K562 (cell line): ENCODE measurements around the gene DALRD3. TPM values are rescaled to one million over a fixed set of nuclear protein-coding genes. Genes with fewer than 3 reads are reported as not detected.

Source experiments
- CBFB ChIP-seq: sonication (generic); formaldehyde crosslinking; IDR thresholded peaks from 2 replicates; pipeline ENCODE4 v1.4.0; 2020; ENCODE audit warnings: mild to moderate bottlenecking, missing genetic modification reagents
- ELF1 ChIP-seq: fragments of 200-800 bp; sonication (Bioruptor generic); IDR thresholded peaks from 2 replicates; pipeline ENCODE4 v1.6.1; 2016; ENCODE audit warnings: missing genetic modification characterization, missing compliant biosample characterization
- FOXK2 ChIP-seq, 2 experiments: fragments of 450-650 bp; IDR thresholded peaks in 1 of 2; conservative IDR thresholded peaks in 1 of 2; 2 replicates each; pipeline ENCODE4 v1.6.1; 2016; ENCODE audit warnings: low read depth in 2 of 2, mild to moderate bottlenecking in 1 of 2
- JUN ChIP-seq, 2 experiments: sonication (generic) in 1 of 2; formaldehyde crosslinking in 1 of 2; IDR thresholded peaks; 2 replicates each; pipeline versions ENCODE4 v1.6.1 to v1.8.0; 2012 to 2022; ENCODE audit warnings: borderline replicate concordance in 2 of 2, mild to moderate bottlenecking in 2 of 2, improper control_type of control experiment in 1 of 2, low read depth in 1 of 2, low read length in 1 of 2, missing genetic modification reagents in 1 of 2
- MGA ChIP-seq: fragments of 450-650 bp; IDR thresholded peaks from 2 replicates; pipeline ENCODE4 v1.6.1; 2016; ENCODE audit warnings: mild to moderate bottlenecking, moderate library complexity
- POLR2G ChIP-seq: fragments of 200-400 bp; formaldehyde crosslinking; IDR thresholded peaks from 2 replicates; pipeline ENCODE4 v1.6.1; 2017; ENCODE audit warnings: low read depth, mild to moderate bottlenecking, antibody characterized with exemption, low read length, moderate library complexity
- XRCC5 ChIP-seq: fragments of 200-400 bp; formaldehyde crosslinking; IDR thresholded peaks from 2 replicates; pipeline ENCODE4 v1.6.1; 2017; ENCODE audit warnings: low read depth, mild to moderate bottlenecking, low read length
- ZNF24 ChIP-seq: fragments of 450-650 bp; IDR thresholded peaks from 2 replicates; pipeline ENCODE4 v1.6.1; 2016
- ZNF408 ChIP-seq: fragments of 250-450 bp; sonication (Bioruptor Pico); IDR thresholded peaks from 2 replicates; pipeline ENCODE4 v1.4.0; 2020; ENCODE audit warnings: low read depth, mild to moderate bottlenecking, moderate library complexity
- ZNF655 ChIP-seq: fragments of 250-450 bp; sonication (Bioruptor Pico); IDR thresholded peaks from 2 replicates; pipeline ENCODE4 v1.5.0; 2021
- polyA plus RNA-seq, 8 experiments: library from polyadenylated mRNA; depleted of rRNA in 4 of 8; stranded (reverse) in 5 of 8; unstranded in 3 of 8; fragments of >200 nt; fragmentation: Nextera tagmentation in 2 of 8; fragmentation: Illumina TruSeq in 1 of 8; extraction: Ambion mirVana in 2 of 8; extraction: Trizol in 1 of 8; gene quantifications; 2 replicates each; pipeline versions ENCODE4 v1.2.1 to v1.2.3, GENCODE V29; 2011 to 2014; ENCODE audit warnings: inconsistent platforms in 1 of 8, missing spikeins in 1 of 8
- total RNA-seq, 7 experiments: library from RNA; depleted of rRNA in 6 of 7; stranded (reverse); fragments of >200 nt in 6 of 7; fragmentation: Illumina TruSeq in 2 of 7; extraction: Trizol in 2 of 7; gene quantifications; 2 replicates each; pipeline versions ENCODE4 v1.2.1 to v1.2.3, GENCODE V29; 2011 to 2021; ENCODE audit warnings: low replicate concordance in 1 of 7

DALRD3 gene
- total and polyA plus RNA-seq, 9 of the 15 experiments (the other 6 are each of a cell fraction or from before 2014, with no cell fraction given), result 6.6 to 31.3 (median 14.4) TPM

GRCh38 chr3:49021813-49022687, 3.7 kb upstream of the DALRD3 start, which contains the start of gene NDUFAF3 (continued):
- TF ChIP-seq FOXK2 (conservative IDR thresholded peaks at IDR 0.05 in 1 of 2, IDR thresholded peaks at IDR 0.05 in 1 of 2; ENCODE audit: low read depth in 2 of 2) (no peak; a peak in 1 of 4 replicates), CBFB (CRISPR knock-in tag) (no peak; the same call in 1 of the 2 replicates), JUN (IDR thresholded peaks at IDR 0.05; ENCODE audit: borderline replicate concordance, low read depth, low read length) (peak; percentile 40; the same call in 1 of the 2 replicates), JUN (CRISPR knock-in tag; IDR thresholded peaks at IDR 0.05; ENCODE audit: borderline replicate concordance) (peak; percentile 61; the same call in 1 of the 2 replicates), ZNF655 (CRISPR knock-in tag) (no peak), ZNF24 (no peak), POLR2G (peak; percentile 62), ZNF408 (CRISPR knock-in tag) (no peak), XRCC5 (0 out of 2 replicates have a peak, but pooled peaks have one; percentile 47), MGA (peak; percentile 67; the same call in 1 of the 2 replicates), ELF1 (tag) (peak; percentile 62; the same call in 1 of the 2 replicates)
